ENCODE measurements around the gene NFIA.

DNA sequence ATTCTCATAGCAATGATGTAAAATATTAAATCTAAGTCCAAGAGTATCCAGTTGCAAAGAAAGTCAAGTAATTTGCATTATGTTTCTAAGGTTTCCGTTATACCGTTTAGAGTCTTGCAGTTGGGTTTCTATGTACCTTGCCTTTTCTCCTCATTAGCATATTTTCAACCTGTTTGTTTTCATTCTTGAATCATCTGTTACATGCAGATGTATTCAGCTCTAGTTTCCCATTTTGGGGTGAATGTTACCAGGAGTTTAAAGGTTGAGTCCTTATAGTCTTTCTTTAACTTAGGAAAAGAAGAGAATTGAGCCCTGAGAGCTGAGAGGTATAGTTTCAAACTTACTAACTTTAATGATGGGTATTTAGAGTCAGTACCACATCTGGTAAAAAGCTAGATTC, 139.9 kb downstream of the NFIA start:
- TF ChIP-seq, protein P1, sequence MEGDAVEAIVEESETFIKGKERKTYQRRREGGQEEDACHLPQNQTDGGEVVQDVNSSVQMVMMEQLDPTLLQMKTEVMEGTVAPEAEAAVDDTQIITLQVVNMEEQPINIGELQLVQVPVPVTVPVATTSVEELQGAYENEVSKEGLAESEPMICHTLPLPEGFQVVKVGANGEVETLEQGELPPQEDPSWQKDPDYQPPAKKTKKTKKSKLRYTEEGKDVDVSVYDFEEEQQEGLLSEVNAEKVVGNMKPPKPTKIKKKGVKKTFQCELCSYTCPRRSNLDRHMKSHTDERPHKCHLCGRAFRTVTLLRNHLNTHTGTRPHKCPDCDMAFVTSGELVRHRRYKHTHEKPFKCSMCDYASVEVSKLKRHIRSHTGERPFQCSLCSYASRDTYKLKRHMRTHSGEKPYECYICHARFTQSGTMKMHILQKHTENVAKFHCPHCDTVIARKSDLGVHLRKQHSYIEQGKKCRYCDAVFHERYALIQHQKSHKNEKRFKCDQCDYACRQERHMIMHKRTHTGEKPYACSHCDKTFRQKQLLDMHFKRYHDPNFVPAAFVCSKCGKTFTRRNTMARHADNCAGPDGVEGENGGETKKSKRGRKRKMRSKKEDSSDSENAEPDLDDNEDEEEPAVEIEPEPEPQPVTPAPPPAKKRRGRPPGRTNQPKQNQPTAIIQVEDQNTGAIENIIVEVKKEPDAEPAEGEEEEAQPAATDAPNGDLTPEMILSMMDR (conservative IDR thresholded peaks at IDR 0.05; ENCODE audit: low read depth, low read length): no peak
- TF ChIP-seq EZH2 (IDR thresholded peaks at IDR 0.05; ENCODE audit: borderline replicate concordance, low read depth, low read length, poor library complexity, severe bottlenecking): no peak
